ENCODE measurements around the gene ASTL. TPM values are rescaled to one million over a fixed set of nuclear protein-coding genes. Genes with fewer than 3 reads are reported as not detected.

ASTL gene
- total RNA-seq, 1 experiment from 2014 or later: 0.17 TPM

DNA sequence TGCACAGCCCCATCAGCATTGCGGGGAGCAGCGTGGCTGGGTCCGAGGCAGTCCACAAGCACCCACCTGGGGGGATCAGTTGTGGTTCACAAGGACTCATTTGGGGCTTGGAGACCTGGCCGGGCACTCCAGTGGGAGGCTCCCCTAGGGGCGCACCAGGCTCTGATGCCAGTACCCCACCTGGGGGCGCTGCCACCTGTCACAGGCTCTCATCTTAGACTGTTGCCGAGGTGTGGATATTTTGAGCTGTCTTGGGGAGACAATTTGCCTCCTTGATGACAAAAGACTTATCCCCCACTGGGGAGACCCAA, 25.0 kb downstream of the ASTL start:
- DNase-seq (ENCODE audit: low read depth): no peak

DNA sequence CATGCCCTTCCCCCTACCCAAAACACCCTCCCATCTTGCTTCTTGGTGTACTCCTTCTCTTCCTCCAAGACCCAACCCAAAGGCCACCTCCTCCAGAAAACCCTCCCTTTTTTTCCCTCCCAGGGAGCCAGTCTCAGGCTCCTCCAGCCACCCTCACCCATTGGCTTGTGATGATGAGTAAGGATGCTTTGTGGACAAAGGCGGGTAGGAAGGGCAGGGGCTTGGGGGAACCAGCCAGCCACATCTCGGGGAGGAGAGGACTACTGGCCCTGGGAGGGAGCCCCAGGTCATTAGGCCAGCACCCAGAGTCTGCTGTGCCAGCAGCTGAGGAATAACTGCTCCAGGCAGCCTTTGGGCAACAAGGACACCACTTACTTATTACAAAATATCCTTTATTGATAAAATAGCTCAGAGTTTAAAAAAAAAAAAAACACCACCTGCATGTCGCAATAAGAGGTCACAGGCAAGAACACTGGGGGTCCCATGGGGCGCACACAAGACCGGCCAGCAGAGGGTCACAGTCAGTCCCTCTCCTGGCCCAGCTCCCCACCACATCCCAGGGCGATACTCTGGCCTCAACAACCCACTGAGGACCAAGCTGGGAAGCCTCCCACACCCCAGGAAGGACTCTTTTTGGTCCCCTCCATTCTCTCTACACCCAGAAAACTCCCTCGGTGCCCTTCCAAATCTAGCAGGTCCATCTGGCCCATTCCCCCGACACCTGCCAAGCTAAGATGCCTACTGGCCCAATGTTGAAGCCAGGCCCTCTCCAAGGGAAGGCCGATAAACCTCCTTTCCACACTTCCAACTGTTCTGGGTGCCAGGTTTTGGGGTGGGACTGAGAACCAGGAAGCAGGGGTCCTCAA, 25.6 kb downstream of the ASTL start:
- DNase-seq (ENCODE audit: low read depth): no peak

DNA sequence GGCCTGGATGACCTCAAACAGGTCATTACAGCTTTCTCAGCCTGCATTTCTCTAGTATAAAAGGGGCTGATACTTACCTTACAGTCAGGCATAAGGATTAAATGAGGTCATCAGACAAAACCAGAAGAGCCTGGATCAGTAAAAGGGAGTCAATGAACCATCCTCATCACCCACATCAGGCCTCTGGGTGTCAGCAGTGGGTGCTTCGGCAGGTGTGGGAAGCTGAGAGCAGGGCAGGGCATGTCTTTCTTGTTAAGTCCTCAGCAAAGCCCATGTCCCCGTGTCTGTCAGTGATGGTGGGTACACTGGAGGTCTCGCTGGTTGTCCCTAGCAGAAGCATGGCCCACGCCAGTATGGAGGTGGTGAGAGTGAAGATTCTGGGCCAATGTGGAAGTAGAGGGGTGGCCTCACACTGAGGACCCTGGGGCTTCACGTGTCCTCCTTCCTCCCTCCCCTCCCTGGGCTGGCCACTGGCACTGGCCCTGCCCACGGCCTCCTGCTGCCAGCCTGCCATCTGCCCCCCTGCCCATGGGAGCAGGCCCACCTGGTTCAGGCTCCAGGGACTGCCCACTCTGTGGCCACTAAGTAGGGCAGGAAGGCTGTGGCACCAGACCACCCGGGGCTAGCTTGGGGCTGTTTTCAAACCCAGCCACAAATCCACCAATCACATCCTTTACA, 26.3 kb downstream of the ASTL start:
- DNase-seq (ENCODE audit: low read depth): no peak

DNA sequence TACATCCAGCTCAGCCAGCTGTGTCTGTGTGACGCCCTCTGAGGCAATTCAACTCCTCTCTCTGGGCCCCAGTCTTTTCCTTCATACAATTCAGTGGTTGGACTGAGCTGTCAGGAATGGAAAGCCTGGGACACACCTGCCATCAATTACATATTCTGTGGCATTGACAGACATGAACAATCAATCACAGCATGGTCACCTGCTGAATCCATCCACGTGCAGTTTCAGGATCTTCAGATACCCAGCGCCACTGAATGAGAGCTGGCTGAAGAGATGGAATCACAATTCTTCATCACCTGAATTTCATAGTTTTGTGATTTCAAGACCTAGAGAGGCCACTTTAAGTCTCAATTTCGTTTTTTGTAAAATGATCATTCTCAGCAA, 27.1 kb downstream of the ASTL start:
- no peak for DNase-seq (ENCODE audit: low read depth)

DNA sequence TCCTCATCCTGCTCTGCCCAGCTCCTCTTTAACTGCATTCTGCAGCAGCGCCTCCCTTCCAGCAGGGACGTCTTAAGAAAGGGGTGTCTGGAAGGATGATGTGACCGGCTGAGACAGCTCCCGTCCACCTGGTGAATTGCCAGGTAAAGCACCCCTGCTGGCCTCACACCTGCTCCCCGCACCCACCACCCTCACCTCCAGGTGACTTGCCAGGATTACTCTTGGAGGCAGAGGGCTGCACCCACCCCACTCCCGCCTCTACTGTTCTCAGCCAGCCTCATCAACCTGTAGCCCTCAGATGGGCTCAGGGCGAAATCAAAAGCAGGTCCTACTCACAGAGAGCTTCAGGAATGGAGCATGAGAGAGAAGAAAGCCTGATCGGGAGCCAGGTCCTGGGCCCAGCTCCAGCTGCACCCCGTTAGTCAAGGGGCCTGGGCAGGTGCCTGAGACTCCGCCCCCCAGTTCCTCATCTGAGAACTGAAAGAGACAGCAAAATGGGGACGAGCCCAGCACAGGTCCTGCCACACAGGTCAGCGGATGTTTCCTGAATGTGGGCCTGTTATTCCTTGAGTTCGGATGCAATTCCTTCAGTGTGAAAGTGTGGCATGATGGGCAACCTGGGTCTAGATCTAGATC, 27.6 kb downstream of the ASTL start:
- no peak for DNase-seq (ENCODE audit: low read depth)

DNA sequence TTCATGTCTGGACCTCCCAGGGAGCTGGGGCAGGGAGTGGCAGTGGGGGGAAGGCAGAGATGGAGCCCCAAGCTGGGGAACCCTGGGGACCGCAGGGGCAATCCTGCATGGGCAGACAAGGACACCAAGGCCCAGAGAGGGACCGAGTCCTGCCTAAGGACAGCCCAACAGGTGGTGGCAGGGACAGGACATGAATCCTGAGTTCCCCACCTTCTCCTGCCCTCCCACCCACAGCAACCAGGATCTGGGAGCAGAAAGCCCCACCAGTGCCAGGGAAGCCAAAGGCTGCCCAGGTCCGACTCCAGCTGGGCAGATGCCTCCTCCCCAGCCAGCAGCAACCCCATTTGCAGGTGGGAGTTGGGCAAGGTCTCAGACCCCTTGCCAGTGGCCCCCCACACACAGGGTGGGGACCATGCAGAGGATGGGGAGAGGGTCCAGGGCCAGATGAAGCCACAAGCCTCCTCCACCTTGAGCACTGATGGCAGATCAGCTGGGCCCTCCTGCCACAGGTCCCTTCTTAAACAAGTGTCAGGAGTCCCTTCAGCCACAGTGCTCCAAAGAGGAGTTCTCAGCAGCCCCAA, 28.3 kb downstream of the ASTL start:
- no peak for DNase-seq (ENCODE audit: low read depth)

DNA sequence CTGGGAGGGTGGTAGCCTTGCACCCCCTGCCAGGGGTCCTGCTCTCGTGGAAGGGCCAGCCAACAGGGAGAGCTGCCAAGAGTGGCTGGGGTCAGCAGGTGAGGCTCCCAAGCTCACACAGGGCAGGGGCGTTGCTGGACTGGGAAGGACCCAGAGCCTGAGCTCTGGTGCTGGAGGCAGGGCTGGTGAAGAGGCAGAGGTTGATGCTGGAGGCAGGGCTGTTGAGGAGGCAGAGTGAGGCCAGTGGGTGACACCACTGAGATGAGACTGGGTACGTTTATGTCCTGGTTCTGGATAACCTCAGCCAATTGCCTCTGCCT, 29.0 kb downstream of the ASTL start:
- no peak for DNase-seq (ENCODE audit: low read depth)

DNA sequence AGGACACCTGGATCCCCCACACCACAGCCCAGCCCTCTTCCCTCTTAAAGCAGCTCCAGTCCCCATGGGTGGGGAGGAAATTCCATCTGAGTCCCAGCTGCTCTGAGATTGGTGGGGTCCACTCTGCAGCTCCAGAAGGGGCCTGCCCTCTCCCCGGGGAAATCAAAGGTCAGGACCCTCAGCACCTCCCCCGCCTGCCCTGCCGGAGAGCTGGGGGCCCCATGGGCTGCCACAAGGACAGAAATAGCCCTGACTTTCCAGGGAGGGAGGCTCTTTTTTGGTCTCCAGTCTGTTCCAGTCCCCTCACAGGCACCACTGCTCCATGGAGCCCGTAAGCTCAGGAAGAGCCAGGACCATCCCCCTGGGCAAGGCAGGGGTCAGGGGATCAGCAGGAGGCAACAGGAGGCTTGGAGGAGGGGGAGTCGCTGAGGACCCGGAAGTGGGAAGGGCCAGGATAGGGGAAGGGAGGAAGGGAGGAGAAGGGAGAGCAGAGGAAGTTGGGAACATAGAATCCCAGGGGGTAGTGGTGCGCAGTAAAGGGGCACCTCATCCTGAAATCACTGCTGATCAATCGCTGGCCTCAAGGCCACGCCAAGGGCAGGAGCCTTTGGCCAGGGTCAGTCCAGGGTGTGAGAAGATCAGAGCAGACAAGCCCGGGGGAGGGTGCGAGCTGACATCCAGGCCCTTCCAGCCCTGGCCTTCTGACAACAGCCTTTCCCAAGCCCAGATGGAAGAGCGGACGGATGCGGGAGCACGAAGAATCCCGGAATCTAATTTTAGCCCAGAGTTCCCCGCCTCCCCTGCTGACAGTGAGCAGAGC, 29.6 kb downstream of the ASTL start:
- no peak for DNase-seq (ENCODE audit: low read depth)

DNA sequence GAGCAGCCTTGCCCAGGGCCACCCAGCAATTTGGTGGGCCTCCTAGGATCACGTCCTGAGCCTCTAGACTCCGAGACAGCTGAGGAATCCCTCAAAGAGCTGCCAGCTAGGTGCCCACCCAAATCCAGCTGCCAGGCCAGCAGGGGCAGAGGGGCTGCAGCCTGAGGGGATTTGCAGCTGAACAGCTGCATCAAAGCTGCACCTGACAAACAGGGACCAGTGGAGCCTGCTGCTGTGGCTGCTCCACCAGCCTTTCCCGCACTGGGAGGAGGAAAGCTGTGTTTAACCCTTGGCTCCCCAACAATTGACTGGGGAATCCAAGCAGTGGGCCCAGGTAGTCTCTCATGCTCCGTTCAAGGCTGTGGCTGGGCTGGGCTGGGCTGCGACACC, 30.2 kb downstream of the ASTL start:
- no peak for DNase-seq (ENCODE audit: low read depth)

DNA sequence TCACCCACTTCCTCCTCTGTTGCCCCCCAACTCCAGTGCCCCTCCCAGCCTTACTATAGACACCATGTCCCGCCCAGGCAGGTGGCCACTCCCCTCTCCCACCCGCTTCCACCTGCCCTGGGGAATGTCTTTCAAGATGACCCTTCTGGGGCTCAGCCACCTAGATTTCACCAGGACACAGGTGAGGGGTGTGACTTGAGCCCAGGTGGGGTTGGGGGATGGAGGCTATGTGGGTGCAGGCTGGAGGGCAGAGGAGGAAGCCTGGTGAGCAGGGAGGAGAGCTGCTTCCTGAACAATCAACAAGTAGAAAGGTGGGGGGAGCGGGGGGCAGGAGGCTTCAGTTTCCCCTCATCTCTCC, 30.6 kb downstream of the ASTL start:
- no peak for DNase-seq (ENCODE audit: low read depth)

DNA sequence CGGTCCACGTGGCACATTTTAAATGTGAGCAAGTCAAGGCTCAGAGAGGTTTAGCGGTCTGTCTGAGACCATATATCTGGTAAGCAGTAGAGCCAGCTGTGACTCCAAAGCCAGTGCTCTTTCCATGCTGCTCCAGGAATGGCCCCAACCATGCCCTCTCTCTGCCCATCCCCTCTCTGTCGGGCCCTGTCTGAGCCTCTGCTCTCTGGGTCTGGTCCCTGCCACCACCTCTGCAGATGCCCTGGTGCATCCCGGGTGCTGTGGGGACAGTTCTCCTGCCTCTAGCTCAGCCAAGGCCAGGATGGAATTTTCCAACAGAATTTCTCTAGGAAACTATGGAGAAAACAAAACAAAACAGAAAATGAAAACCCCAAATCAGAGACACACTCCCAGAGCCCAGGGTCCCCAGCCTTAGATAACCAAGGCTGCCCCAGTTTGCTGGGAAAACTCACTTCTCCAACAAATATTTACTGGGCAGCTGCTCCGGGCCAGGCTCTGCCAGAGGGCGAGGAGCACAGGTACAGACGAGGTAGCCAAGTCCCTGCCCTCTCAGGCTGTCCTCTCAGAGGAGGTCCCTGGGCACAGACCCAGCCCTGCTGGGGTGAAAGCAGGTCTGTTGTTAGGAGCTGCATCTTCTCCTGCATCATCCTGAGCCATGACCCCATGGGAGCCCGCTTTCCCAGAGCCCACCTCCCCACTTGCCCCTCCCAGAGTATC, 31.2 kb downstream of the ASTL start:
- DNase-seq (ENCODE audit: low read depth): no peak

DNA sequence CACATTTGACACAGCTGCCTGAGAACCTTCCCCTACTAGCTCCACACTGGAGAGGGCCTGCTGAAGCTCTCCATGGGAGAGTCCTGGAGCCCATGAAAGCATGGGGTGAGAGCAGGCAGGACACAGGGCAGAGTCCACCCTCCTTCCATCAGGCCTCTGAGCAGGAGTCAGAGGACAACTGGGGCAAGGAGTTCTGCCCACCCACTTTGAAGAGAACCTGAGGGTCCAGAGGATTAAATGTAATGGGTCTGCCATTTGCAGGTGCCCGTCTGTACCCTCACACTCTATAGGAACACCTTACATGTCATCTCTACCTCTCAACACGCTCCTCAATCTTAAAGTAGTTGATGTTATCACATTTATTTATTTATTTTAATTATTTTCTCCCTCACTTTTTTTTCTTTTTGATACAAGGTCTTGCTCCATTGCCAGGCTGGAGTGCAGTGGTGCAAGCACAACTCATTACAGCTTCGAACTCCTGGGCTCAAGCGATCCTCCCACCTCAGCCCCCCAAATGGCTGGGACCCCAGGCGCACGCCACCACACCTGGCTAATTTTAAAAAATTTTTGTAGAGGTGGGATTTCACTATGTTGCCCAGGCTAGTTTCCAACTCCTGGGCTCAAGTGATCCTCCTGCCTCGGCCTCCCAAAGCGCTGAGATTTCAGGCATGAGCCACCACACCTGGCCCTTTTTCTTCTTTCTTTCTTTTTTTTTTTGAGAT, 32.1 kb downstream of the ASTL start:
- DNase-seq (ENCODE audit: low read depth): no peak

DNA sequence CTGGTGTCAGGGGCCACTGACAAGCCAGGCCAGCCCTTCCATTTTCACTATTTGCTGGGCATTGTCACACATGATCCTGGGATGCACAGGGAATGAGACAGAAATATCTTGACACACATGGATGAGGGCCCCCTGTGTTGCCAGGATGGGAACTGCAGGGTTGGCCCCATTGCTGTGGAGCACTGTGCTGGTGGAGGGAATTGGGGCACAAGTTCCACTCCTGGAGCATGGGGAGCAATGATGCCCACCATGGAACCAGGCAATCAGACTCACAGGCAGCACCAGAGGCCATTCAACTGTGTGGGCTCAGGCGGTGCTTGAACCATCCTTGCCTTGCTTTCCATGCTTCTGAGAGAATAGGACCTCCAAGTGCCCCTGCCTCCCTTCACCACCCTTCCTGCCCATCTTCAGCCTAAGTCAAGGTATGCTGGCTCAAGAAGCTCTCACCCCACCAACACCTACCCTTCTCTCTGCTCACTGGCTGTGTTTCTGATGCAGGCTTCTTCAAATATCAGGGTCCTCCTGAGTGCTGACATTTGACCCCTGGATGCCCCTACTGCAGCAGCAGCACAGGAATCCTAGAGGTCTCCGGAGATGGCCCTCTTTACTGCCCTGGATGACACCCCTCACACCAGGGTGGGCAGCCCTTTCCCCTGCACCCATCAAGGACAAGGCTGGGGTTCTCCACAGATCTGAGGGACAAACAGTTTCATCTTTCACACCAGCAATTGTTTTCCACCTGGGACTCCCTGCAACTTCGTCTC, 33.0 kb downstream of the ASTL start:
- no peak for DNase-seq (ENCODE audit: low read depth)

DNA sequence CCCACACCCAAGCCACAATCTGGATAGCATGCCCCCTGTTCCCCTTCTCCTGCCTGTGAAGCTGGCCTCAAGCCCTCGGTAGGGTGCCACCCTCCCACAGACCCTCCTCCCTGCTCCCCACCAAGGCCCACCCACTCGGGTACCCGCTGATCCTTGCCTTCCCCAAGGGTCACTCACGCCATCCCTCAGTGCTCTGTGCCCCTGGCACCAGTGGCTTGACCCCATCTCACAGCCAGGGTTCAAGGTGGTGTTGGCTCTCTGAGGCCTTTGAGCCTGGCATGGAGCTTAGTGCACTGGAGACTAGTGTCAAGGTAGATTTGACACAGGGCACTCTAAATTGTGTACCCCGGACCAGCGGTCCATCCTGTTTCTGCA, 33.8 kb downstream of the ASTL start:
- no peak for DNase-seq (ENCODE audit: low read depth)

DNA sequence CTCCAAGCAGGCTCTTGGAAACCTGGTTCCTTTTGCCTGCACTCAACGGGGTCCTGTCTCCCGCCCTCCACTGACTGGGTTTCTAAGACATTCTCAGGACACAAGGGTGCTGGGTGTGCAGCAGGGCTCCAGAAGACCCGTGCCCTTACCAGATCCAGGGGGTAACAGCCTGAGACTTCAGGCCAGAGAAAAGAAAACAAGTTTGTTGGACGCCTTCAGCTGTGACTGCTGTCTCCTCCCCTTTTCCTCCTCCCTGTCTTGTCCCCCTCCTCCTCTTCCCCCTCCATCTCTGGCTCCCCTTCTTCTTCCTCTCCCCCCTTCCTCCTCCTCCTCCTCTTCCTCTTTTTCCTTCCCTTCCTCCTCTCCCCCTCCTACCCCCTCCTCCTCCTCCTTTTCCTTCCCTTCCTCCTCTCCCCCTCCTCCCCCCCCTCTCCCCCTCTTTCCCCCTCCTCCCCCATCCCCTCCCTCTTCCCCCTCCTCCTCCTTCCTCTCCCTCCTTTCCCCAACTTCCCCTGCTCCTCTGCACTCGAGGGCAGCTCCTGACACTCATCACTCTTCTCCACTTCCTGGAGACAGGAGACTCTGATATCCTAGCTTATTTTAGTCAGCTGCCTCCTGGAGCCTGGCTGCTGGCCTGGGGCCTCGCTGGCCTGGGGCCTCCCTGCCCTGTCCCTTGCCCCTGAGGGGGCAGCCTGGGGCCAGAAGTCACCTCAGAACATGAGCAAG, 34.4 kb downstream of the ASTL start:
- DNase-seq (ENCODE audit: low read depth): no peak

DNA sequence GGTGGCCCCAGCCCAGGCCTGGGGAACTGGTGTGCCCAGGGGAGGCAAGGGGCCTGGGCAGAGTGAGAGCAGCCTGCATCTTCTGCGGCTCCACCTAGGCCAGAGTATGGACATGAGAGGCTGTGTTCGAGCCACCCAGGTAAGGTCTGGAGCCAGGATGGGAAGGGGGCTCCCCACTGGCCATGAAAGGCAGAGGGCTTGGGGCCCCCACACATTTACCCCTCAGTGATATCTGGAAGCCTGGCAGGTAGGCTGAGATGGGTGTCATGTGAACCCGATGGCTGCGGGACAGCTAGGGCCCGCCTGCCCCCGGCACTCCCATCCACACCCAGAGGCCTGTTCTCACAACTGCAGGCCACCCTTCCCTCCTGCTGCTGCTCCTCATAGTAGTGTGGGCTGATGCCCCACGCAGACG, 35.1 kb downstream of the ASTL start:
- DNase-seq (ENCODE audit: low read depth): no peak

DNA sequence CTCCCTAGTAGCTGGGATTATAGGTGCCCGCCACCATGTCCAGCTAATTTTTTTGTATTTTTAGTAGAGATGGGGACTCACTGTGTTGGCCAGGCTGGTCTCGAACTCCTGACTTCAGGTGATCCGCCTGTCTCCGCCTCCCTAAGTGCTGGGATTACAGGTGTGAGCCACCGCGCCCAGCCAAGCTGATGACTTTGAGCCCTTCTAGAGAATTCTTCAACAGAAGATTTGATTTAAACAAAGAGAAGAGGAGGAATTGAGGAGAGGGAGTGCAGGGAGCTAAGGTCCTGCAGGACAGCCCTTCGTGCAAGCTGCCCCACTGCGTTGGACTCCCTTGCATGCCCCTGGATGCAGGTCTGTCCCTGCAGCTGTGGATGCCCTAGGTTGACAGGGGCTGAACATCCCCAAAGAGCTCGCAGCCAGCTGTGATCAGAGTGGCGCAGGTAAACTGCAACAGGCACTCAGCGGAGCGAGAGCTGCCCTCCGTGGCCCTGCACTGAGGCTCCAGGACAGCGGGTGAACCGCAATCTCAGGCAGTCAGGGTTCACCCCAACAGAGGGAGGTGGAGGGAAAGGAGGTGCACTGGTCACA, 35.6 kb downstream of the ASTL start:
- DNase-seq (ENCODE audit: low read depth): no peak

DNA sequence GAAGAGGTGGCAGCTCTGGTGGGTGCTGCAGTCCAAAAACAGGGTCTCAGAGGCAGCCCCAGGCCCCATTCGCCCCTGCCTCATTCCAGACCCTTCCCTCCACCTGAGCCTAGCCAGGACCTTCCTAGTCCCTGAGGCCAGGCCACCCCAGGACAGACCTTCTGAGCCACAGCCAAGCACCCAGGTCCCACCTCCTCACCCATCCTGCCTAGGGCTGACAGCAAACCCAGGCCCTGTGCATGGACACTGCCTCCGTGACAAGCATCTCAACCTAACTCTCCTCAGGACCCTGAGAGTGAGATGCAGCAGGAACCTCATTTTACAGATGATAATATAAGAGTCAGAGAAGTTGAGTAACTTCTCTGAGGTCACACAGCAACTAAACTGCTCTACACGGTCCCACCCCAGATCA, 37.4 kb downstream of the ASTL start:
- no peak for DNase-seq (ENCODE audit: low read depth)
